Liver (tissue), 9 donors: ENCODE results near the gene PVALEF. TPM values are rescaled to one million over a fixed set of nuclear protein-coding genes. Genes with fewer than 3 reads are reported as not detected.

ENCODE experiments used
- DNase-seq: peaks from one replicate; pipeline ENCODE4 v3.0.0-alpha.2; 2017; ENCODE audit warnings: low spot score
- H3K27ac ChIP-seq, 2 donors: one replicate each; pipeline ENCODE4 v1.7.0; 2013; ENCODE audit warnings: inconsistent platforms in 2 of 2, low read length in 2 of 2, control low read depth in 1 of 2, low read depth in 1 of 2, mild to moderate bottlenecking in 1 of 2
- H3K27me3 ChIP-seq, 4 donors: one replicate each; pipeline versions ENCODE4 v1.6.1 to v1.7.0; 2013; ENCODE audit warnings: low read length in 3 of 4, inconsistent platforms in 1 of 4, mild to moderate bottlenecking in 1 of 4, moderate library complexity in 1 of 4; ENCODE audit not compliant: control insufficient read depth in 4 of 4, insufficient read depth in 4 of 4
- H3K36me3 ChIP-seq, 4 donors: one replicate each; pipeline versions ENCODE4 v1.6.1 to v1.7.0; 2013; ENCODE audit warnings: low read length in 3 of 4, mild to moderate bottlenecking in 3 of 4, low read depth in 1 of 4, moderate library complexity in 1 of 4; ENCODE audit not compliant: control insufficient read depth in 4 of 4, insufficient read depth in 3 of 4
- H3K4me1 ChIP-seq, 4 donors: one replicate each; pipeline versions ENCODE4 v1.6.1 to v1.7.0; 2013; ENCODE audit warnings: low read length in 3 of 4, mild to moderate bottlenecking in 3 of 4, moderate library complexity in 1 of 4; ENCODE audit not compliant: control insufficient read depth in 4 of 4, insufficient read depth in 4 of 4
- H3K4me3 ChIP-seq, 3 donors: one replicate each; pipeline versions ENCODE4 v1.6.1 to v1.7.0; 2013; ENCODE audit warnings: low read length in 3 of 3, control low read depth in 1 of 3, low read depth in 1 of 3, mild to moderate bottlenecking in 1 of 3
- H3K9ac ChIP-seq, 2 donors: one replicate each; pipeline ENCODE4 v1.7.0; 2013; ENCODE audit warnings: low read length in 2 of 2, mild to moderate bottlenecking in 2 of 2, moderate library complexity in 2 of 2, control low read depth in 1 of 2, low read depth in 1 of 2
- H3K9me3 ChIP-seq, 4 donors: one replicate each; pipeline versions ENCODE4 v1.6.1 to v1.7.0; 2013; ENCODE audit warnings: low read length in 3 of 4; ENCODE audit not compliant: control insufficient read depth in 4 of 4
- EGR1 ChIP-seq, 2 donors: IDR thresholded peaks; 2 replicates each; pipeline ENCODE4 v1.6.1; 2016 to 2018; ENCODE audit warnings: antibody characterized with exemption in 2 of 2, low read depth in 2 of 2
- FOXA1 ChIP-seq: IDR thresholded peaks from 2 replicates; pipeline ENCODE4 v1.6.1; 2016; ENCODE audit warnings: antibody characterized with exemption
- FOXA2 ChIP-seq: IDR thresholded peaks from 2 replicates; pipeline ENCODE4 v1.6.1; 2016; ENCODE audit warnings: antibody characterized with exemption
- GABPA ChIP-seq, 2 donors: IDR thresholded peaks in 1 of 2; conservative IDR thresholded peaks in 1 of 2; 2 replicates each; pipeline ENCODE4 v1.6.1; 2016; ENCODE audit warnings: antibody characterized with exemption in 2 of 2, mild to moderate bottlenecking in 1 of 2, moderate library complexity in 1 of 2
- HNF4A ChIP-seq, 2 donors: conservative IDR thresholded peaks; 2 replicates each; pipeline ENCODE4 v1.6.1; 2016; ENCODE audit warnings: antibody characterized with exemption in 2 of 2, mild to moderate bottlenecking in 2 of 2
- HNF4G ChIP-seq: IDR thresholded peaks from 2 replicates; pipeline ENCODE4 v1.6.1; 2016; ENCODE audit warnings: antibody characterized with exemption
- JUND ChIP-seq, 2 donors: IDR thresholded peaks; 2 replicates each; pipeline ENCODE4 v1.6.1; 2016; ENCODE audit warnings: antibody characterized with exemption in 2 of 2
- NR2F2 ChIP-seq: IDR thresholded peaks from 2 replicates; pipeline ENCODE4 v1.6.1; 2016; ENCODE audit warnings: antibody characterized with exemption
- RAD21 ChIP-seq, 2 donors: IDR thresholded peaks; 2 replicates each; pipeline ENCODE4 v1.6.1; 2016; ENCODE audit warnings: antibody characterized with exemption in 2 of 2, mild to moderate bottlenecking in 2 of 2
- RXRA ChIP-seq, 2 donors: IDR thresholded peaks; 2 replicates each; pipeline ENCODE4 v1.6.1; 2017 to 2018; ENCODE audit warnings: antibody characterized with exemption in 2 of 2, mild to moderate bottlenecking in 1 of 2
- SP1 ChIP-seq: IDR thresholded peaks from 2 replicates; pipeline ENCODE4 v1.6.1; 2018; ENCODE audit warnings: antibody characterized with exemption, mild to moderate bottlenecking
- TAF1 ChIP-seq: conservative IDR thresholded peaks from 2 replicates; pipeline ENCODE4 v1.6.1; 2016; ENCODE audit warnings: antibody characterized with exemption, mild to moderate bottlenecking
- YY1 ChIP-seq: IDR thresholded peaks from 2 replicates; pipeline ENCODE4 v1.6.1; 2016; ENCODE audit warnings: antibody characterized with exemption, mild to moderate bottlenecking
- WGBS: extraction: QIAGEN DNeasy Blood & Tissue Kit; methylation state at CpG from one replicate; pipeline ENCODE4 v1.1.7; 2013; 5-methylcytosine and 5-hydroxymethylcytosine counted together
- polyA plus RNA-seq, 2 donors: library from polyadenylated mRNA; stranded (reverse) in 1 of 2; unstranded in 1 of 2; fragments of 200-250 nt in 1 of 2; fragments of >200 nt in 1 of 2; fragmentation: Nextera tagmentation in 1 of 2; extraction: Ambion mirVana in 1 of 2; gene quantifications; one replicate each; pipeline versions ENCODE4 v1.2.1 to v1.2.3, GENCODE V29; 2013 to 2015
- total RNA-seq, 2 donors: library from RNA; depleted of rRNA; stranded (reverse); fragments of >200 nt; gene quantifications; one replicate each; pipeline ENCODE4 v1.2.3, GENCODE V29; 2014
- TF ChIP-seq, protein P1 (sequence below): fragments of 150-350 bp; IDR thresholded peaks from 2 replicates; pipeline ENCODE4 v1.5.1; 2017; ENCODE audit warnings: improper control_type of control experiment, low read depth, low read length; ENCODE audit not compliant: missing input control
- TF ChIP-seq, protein P2 (sequence below): IDR thresholded peaks from 2 replicates; pipeline ENCODE4 v1.6.1; 2016; ENCODE audit warnings: antibody characterized with exemption
- TF ChIP-seq, protein P3 (sequence below): IDR thresholded peaks from 2 replicates; pipeline ENCODE4 v1.6.1; 2016; ENCODE audit warnings: antibody characterized with exemption, mild to moderate bottlenecking
- TF ChIP-seq, protein P4 (sequence below): IDR thresholded peaks from 2 replicates; pipeline ENCODE4 v1.6.1; 2016; ENCODE audit warnings: antibody characterized with exemption
- TF ChIP-seq, protein P5 (sequence below): IDR thresholded peaks from 2 replicates; pipeline ENCODE4 v1.6.1; 2016; ENCODE audit warnings: antibody characterized with exemption
- donor health status: healthy.
- donor health status: healthy.
- donor health status: healthy.
- donor health status: healthy.
- donor health status: healthy.

PVALEF gene
- total and polyA plus RNA-seq, 4 donors: not detected

DNA sequence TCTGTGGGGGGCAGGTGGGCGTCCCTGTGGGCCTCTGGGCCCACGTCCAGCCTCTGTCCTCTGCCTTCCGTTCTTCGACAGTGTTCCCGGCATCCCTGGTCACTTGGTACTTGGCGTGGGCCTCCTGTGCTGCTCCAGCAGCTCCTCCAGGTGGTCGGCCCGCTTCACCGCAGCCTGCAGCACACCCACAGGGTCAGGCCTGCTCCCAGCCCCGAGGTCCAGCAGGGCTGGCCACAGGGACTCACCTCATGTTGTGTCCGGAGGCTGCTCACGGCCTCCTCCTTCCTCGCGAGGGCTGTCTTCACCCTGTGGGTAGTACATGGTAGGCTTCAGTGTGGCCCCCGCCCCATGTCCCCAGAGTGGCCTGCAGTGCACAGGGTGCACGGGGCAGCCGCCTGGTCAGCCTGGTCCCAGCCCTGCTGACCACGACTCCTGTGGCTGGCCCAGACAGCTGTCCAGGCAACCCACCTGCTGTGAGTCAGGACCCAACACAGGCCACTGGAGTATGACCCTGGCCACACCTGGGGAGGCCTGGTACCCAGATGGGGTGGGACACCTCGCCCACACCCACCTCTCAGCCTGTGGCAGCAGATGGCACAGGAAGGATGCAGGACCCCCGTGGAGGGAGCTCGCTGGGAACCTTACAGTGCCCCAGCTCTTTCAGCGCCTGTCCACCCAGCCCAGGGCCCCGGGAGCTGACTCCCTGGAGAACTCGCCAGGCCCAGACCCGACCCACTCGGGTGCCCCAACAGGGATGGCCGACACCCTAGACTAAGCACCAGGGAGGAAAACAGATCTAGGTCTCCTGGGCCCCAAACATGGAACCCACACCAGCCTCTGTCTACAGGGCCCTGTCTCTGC is 24.6 kb downstream of the PVALEF start (continued):
- TF ChIP-seq, protein P1, sequence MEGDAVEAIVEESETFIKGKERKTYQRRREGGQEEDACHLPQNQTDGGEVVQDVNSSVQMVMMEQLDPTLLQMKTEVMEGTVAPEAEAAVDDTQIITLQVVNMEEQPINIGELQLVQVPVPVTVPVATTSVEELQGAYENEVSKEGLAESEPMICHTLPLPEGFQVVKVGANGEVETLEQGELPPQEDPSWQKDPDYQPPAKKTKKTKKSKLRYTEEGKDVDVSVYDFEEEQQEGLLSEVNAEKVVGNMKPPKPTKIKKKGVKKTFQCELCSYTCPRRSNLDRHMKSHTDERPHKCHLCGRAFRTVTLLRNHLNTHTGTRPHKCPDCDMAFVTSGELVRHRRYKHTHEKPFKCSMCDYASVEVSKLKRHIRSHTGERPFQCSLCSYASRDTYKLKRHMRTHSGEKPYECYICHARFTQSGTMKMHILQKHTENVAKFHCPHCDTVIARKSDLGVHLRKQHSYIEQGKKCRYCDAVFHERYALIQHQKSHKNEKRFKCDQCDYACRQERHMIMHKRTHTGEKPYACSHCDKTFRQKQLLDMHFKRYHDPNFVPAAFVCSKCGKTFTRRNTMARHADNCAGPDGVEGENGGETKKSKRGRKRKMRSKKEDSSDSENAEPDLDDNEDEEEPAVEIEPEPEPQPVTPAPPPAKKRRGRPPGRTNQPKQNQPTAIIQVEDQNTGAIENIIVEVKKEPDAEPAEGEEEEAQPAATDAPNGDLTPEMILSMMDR: no peak

DNA sequence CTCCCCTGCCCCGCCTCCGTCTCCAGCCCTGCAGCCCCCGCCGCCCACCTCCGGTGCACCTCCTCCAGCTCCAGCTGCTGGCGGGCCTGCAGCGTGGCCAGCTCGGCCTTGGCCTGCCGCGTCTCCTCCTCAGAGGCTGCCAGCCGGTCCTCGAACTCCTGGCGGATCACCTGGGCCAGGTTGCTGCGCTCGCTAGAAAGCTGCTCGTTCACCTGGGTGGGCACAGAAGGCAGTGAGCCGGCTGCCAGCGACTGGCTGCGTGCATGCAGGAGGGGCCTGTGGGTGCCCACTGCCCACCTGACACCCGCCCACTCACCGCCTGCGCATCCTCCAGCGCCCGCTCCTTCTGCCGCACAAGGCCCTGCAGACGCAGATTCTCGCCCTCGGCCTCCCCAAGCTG is 25.3 kb downstream of the PVALEF start:
- no peaks in the 10 kb centered on the region for H3K36me3 ChIP-seq
- no peak overlapping the region for H3K4me3 ChIP-seq
- H3K27ac ChIP-seq: no peak overlapping the region
- H3K27me3 ChIP-seq: no peaks in the 10 kb centered on the region
- no peak for DNase-seq
- no peaks in the 10 kb centered on the region for H3K9me3 ChIP-seq
- H3K4me1 ChIP-seq: no peaks in the 10 kb centered on the region
- WGBS: 98% methylated on average over 28 of the region's 28 CpGs
- TF ChIP-seq RXRA (IDR thresholded peaks at IDR 0.05): no peak
- no peak for TF ChIP-seq RAD21 (IDR thresholded peaks at IDR 0.05)
- no peak for TF ChIP-seq FOXA2
- TF ChIP-seq JUND (IDR thresholded peaks at IDR 0.05): no peak
- no peak for TF ChIP-seq SP1
- TF ChIP-seq, protein P2, sequence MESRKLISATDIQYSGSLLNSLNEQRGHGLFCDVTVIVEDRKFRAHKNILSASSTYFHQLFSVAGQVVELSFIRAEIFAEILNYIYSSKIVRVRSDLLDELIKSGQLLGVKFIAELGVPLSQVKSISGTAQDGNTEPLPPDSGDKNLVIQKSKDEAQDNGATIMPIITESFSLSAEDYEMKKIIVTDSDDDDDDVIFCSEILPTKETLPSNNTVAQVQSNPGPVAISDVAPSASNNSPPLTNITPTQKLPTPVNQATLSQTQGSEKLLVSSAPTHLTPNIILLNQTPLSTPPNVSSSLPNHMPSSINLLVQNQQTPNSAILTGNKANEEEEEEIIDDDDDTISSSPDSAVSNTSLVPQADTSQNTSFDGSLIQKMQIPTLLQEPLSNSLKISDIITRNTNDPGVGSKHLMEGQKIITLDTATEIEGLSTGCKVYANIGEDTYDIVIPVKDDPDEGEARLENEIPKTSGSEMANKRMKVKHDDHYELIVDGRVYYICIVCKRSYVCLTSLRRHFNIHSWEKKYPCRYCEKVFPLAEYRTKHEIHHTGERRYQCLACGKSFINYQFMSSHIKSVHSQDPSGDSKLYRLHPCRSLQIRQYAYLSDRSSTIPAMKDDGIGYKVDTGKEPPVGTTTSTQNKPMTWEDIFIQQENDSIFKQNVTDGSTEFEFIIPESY: no peak
- TF ChIP-seq TAF1: no peak
- TF ChIP-seq, protein P3, sequence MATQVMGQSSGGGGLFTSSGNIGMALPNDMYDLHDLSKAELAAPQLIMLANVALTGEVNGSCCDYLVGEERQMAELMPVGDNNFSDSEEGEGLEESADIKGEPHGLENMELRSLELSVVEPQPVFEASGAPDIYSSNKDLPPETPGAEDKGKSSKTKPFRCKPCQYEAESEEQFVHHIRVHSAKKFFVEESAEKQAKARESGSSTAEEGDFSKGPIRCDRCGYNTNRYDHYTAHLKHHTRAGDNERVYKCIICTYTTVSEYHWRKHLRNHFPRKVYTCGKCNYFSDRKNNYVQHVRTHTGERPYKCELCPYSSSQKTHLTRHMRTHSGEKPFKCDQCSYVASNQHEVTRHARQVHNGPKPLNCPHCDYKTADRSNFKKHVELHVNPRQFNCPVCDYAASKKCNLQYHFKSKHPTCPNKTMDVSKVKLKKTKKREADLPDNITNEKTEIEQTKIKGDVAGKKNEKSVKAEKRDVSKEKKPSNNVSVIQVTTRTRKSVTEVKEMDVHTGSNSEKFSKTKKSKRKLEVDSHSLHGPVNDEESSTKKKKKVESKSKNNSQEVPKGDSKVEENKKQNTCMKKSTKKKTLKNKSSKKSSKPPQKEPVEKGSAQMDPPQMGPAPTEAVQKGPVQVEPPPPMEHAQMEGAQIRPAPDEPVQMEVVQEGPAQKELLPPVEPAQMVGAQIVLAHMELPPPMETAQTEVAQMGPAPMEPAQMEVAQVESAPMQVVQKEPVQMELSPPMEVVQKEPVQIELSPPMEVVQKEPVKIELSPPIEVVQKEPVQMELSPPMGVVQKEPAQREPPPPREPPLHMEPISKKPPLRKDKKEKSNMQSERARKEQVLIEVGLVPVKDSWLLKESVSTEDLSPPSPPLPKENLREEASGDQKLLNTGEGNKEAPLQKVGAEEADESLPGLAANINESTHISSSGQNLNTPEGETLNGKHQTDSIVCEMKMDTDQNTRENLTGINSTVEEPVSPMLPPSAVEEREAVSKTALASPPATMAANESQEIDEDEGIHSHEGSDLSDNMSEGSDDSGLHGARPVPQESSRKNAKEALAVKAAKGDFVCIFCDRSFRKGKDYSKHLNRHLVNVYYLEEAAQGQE: no peak
- TF ChIP-seq HNF4G: no peak
- TF ChIP-seq YY1: no peak
- no peak for TF ChIP-seq EGR1 (IDR thresholded peaks at IDR 0.05; ENCODE audit: low read depth in 2 of 2)
- no peak for TF ChIP-seq NR2F2
- TF ChIP-seq, protein P4, sequence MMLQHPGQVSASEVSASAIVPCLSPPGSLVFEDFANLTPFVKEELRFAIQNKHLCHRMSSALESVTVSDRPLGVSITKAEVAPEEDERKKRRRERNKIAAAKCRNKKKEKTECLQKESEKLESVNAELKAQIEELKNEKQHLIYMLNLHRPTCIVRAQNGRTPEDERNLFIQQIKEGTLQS: no peak
- TF ChIP-seq GABPA (IDR thresholded peaks at IDR 0.05 in 1 of 2, conservative IDR thresholded peaks at IDR 0.05 in 1 of 2): no peak
- TF ChIP-seq HNF4A (conservative IDR thresholded peaks at IDR 0.05): no peak
- TF ChIP-seq, protein P1: no peak
- TF ChIP-seq, protein P5, sequence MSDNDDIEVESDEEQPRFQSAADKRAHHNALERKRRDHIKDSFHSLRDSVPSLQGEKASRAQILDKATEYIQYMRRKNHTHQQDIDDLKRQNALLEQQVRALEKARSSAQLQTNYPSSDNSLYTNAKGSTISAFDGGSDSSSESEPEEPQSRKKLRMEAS: no peak
- no peak for TF ChIP-seq FOXA1
- no peak overlapping the region for H3K9ac ChIP-seq
